ENCODE results near the gene ECHDC3. TPM values are rescaled to one million over a fixed set of nuclear protein-coding genes. Genes with fewer than 3 reads are reported as not detected.

ECHDC3 gene
- total RNA-seq, 1 donor from 2014 or later = 6.1 TPM

DNA sequence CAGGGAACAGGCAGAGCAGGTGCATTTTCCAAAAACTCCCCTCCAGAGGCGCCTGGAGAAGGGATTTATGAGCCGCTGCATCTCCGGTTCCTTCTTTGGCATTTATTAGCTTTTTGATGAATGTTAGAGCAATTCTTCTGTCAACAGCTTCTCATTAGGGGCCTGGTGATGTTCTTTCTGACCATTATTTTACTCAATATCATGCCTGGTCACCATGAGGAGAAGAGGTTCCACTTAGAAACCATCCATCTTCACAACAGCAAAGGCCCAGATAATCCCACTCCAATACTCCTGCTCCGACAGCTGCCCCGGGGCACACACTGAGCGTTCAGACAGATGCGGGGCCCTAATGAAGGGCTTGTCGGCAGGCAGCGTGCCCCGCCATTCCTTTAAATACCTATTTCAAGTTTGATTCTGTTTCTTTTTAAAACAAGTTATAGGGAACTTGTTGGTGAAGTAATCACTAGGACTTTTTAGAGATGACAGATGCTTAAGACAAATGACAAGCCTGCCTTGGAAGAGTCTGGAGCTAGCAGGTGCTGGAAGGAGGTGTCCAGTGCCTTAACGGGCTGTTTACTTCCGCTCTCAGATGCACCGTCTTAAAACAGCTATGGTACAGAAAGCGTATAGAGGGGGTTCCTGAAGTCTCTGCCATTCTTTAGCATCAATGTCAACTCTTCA is 31.7 kb downstream of the ECHDC3 start:
- TF ChIP-seq CTCF (IDR thresholded peaks at IDR 0.05; ENCODE audit: unreplicated experiment) = no peak
- peaks cover 5% of the 10 kb centered on the region for H3K27me3 Mint-ChIP-seq (ENCODE audit: unreplicated experiment)
- H3K4me1 Mint-ChIP-seq (ENCODE audit: unreplicated experiment) = peaks cover 3% of the 10 kb centered on the region
- H3K9me3 Mint-ChIP-seq (ENCODE audit: unreplicated experiment) = no peaks in the 10 kb centered on the region
- no peak overlapping the region for H3K27ac Mint-ChIP-seq (ENCODE audit: unreplicated experiment)
- no peak overlapping the region for H3K4me3 Mint-ChIP-seq (ENCODE audit: unreplicated experiment)
- peaks cover 3% of the 10 kb centered on the region for H3K36me3 Mint-ChIP-seq (ENCODE audit: low read depth, unreplicated experiment)
- DNase-seq (ENCODE audit: low spot score) = no peak

GRCh38 chr10:11775412-11775811 is 33.2 kb downstream of the ECHDC3 start:
- peaks cover 5% of the 10 kb centered on the region for H3K27me3 Mint-ChIP-seq (ENCODE audit: unreplicated experiment)
- H3K4me1 Mint-ChIP-seq (ENCODE audit: unreplicated experiment) = peaks cover 3% of the 10 kb centered on the region
- no peak overlapping the region for H3K27ac Mint-ChIP-seq (ENCODE audit: unreplicated experiment)
- DNase-seq (ENCODE audit: low spot score) = no peak
- TF ChIP-seq CTCF (IDR thresholded peaks at IDR 0.05; ENCODE audit: unreplicated experiment) = no peak
- H3K36me3 Mint-ChIP-seq (ENCODE audit: low read depth, unreplicated experiment) = peaks cover 3% of the 10 kb centered on the region
- H3K9me3 Mint-ChIP-seq (ENCODE audit: unreplicated experiment) = no peaks in the 10 kb centered on the region
- H3K4me3 Mint-ChIP-seq (ENCODE audit: unreplicated experiment) = no peak overlapping the region

GRCh38 chr10:11776080-11776479 is 33.9 kb downstream of the ECHDC3 start:
- H3K4me3 Mint-ChIP-seq (ENCODE audit: unreplicated experiment) = no peak overlapping the region
- no peak overlapping the region for H3K27ac Mint-ChIP-seq (ENCODE audit: unreplicated experiment)
- H3K27me3 Mint-ChIP-seq (ENCODE audit: unreplicated experiment) = peaks cover 2% of the 10 kb centered on the region
- DNase-seq (ENCODE audit: low spot score) = no peak
- no peaks in the 10 kb centered on the region for H3K9me3 Mint-ChIP-seq (ENCODE audit: unreplicated experiment)
- peaks cover 3% of the 10 kb centered on the region for H3K4me1 Mint-ChIP-seq (ENCODE audit: unreplicated experiment)
- H3K36me3 Mint-ChIP-seq (ENCODE audit: low read depth, unreplicated experiment) = peaks cover 3% of the 10 kb centered on the region
- no peak for TF ChIP-seq CTCF (IDR thresholded peaks at IDR 0.05; ENCODE audit: unreplicated experiment)

- Mint-ChIP-seq H3K4me1 (ENCODE audit: unreplicated experiment) (peaks cover 3% of the 10 kb centered on the region), H3K27ac (ENCODE audit: unreplicated experiment) (no peak overlapping the region), H3K9me3 (ENCODE audit: unreplicated experiment) (no peaks in the 10 kb centered on the region), H3K36me3 (ENCODE audit: low read depth, unreplicated experiment) (peaks cover 3% of the 10 kb centered on the region), H3K4me3 (ENCODE audit: unreplicated experiment) (no peak overlapping the region), H3K27me3 (ENCODE audit: unreplicated experiment) (peaks cover 2% of the 10 kb centered on the region)
- TF ChIP-seq CTCF (IDR thresholded peaks at IDR 0.05; ENCODE audit: unreplicated experiment) = no peak
- DNase-seq (ENCODE audit: low spot score) = no peak
Observed at GRCh38 chr10:11781114-11781513, 38.9 kb downstream of the ECHDC3 start.

DNA sequence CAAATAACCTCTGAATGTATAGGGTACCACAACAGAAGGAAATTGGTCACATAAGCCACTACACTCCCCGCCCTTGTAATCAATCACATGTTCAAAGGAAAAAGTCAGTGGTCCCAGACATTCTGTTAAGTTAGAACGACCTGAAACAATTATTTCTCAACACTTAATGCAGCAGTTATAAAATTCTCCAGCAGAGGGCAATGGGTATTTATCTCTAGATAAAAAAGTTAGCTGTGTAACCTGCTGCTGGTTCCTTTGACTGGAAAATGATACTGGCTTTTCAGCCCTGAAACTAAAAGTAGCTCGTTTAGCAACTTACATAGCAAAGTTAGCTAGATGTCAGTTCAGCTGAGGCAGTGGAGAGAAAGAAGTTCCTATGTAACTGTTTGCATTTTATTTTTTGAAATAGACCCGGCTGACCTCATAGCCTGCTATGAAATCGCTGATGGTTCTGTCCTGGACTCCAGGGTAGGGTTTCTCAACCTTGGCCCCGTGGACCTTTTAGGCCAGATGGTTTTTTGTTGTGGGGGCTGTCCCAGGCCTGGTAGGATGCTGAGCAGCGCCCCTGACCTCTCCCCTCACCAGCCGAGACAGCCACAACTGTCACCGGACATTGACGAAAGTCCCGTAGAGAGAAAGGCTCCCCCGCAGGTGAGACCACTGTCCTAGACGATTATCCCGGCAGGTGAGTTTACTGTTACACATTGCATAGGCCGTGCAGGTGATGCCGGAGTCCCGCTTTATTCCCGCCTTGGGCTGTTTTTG is 40.8 kb downstream of the ECHDC3 start:
- TF ChIP-seq CTCF (IDR thresholded peaks at IDR 0.05; ENCODE audit: unreplicated experiment) = peak; percentile 93
- no peak overlapping the region for H3K4me3 Mint-ChIP-seq (ENCODE audit: unreplicated experiment)
- DNase-seq (ENCODE audit: low spot score) = peak; percentile 24
- no peak overlapping the region for H3K27ac Mint-ChIP-seq (ENCODE audit: unreplicated experiment)
- no peaks in the 10 kb centered on the region for H3K9me3 Mint-ChIP-seq (ENCODE audit: unreplicated experiment)
- no peaks in the 10 kb centered on the region for H3K36me3 Mint-ChIP-seq (ENCODE audit: low read depth, unreplicated experiment)
- no peaks in the 10 kb centered on the region for H3K4me1 Mint-ChIP-seq (ENCODE audit: unreplicated experiment)
- peaks cover 1% of the 10 kb centered on the region for H3K27me3 Mint-ChIP-seq (ENCODE audit: unreplicated experiment)

Data from endothelial cell (in vitro differentiated cells).